SU-DHL-6 (cell line): ENCODE data around the gene DPYSL5.

Experiments
- H2AFZ ChIP-seq: fragments of 200-600 bp; sonication (generic); 2 replicates; pipeline ENCODE4 v1.6.1; 2014; ENCODE audit warnings: low read depth, mild to moderate bottlenecking, moderate library complexity, mixed read lengths, antibody characterized with exemption, low read length; ENCODE audit not compliant: severe bottlenecking
- H3F3A ChIP-seq: fragments of 200-600 bp; shearing (Covaris generic); 2 replicates; pipeline ENCODE4 v1.6.0; 2016; ENCODE audit warnings: antibody characterized with exemption, mild to moderate bottlenecking; ENCODE audit not compliant: insufficient read depth
- H3K27ac ChIP-seq: fragments of 200-600 bp; sonication (generic); 2 replicates; pipeline ENCODE4 v1.5.1; 2016; ENCODE audit warnings: low read depth, mild to moderate bottlenecking, low read length, moderate library complexity, mixed read lengths
- H3K27me3 ChIP-seq: fragments of 200-600 bp; sonication (generic), shearing (Covaris generic); 2 replicates; pipeline ENCODE4 v1.6.0; 2014; ENCODE audit warnings: mild to moderate bottlenecking, low read length
- H3K36me3 ChIP-seq: fragments of 200-600 bp; sonication (generic); 2 replicates; pipeline ENCODE4 v1.6.1; 2014; ENCODE audit warnings: mild to moderate bottlenecking, low read length, mixed read lengths
- H3K4me2 ChIP-seq: fragments of 300-600, 200-600 bp; shearing (Covaris generic), sonication (generic); 2 replicates; pipeline ENCODE4 v1.6.0; 2014; ENCODE audit warnings: low read length, low read depth, mild to moderate bottlenecking; ENCODE audit not compliant: poor library complexity, severe bottlenecking
- H3K4me3 ChIP-seq: fragments of 200-600 bp; sonication (generic); 2 replicates; pipeline ENCODE4 v1.5.1; 2014; ENCODE audit warnings: antibody characterized with exemption, low read length, mild to moderate bottlenecking, mixed read lengths; ENCODE audit not compliant: insufficient read depth, poor library complexity, severe bottlenecking
- H3K79me2 ChIP-seq: fragments of 200-600 bp; sonication (generic); 2 replicates; pipeline ENCODE4 v1.6.1; 2014; ENCODE audit warnings: mild to moderate bottlenecking, low read length, moderate library complexity; ENCODE audit not compliant: insufficient read depth
- H3K9ac ChIP-seq: fragments of 200-600 bp; sonication (generic); 2 replicates; pipeline ENCODE4 v1.7.0; 2014; ENCODE audit warnings: mild to moderate bottlenecking, low read length
- H3K9me2 ChIP-seq: fragments of 200-600 bp; sonication (generic); replicated peaks from 2 replicates; pipeline ENCODE4 v1.6.1; 2014; ENCODE audit warnings: low read length; ENCODE audit not compliant: insufficient read depth
- H3K9me3 ChIP-seq: fragments of 200-600 bp; sonication (generic); 2 replicates; pipeline ENCODE4 v1.6.1; 2014; ENCODE audit warnings: low read length, mixed read lengths; ENCODE audit not compliant: insufficient read depth
- H4K20me1 ChIP-seq: fragments of 200-600 bp; sonication (generic); 2 replicates; pipeline ENCODE4 v1.6.1; 2014; ENCODE audit warnings: low read depth, mild to moderate bottlenecking, antibody characterized with exemption, low read length, moderate library complexity, mixed read lengths
- CTCF ChIP-seq: fragments of 200-600 bp; sonication (generic); IDR thresholded peaks from one replicate; pipeline ENCODE4 v1.5.1; 2017; ENCODE audit warnings: antibody characterized with exemption, mild to moderate bottlenecking, low read length, moderate library complexity; ENCODE audit not compliant: insufficient read depth, poor library complexity, severe bottlenecking
- EZH2phosphoT487 ChIP-seq: fragments of 200-600 bp; sonication (generic), shearing (Covaris generic); conservative IDR thresholded peaks from 2 replicates; pipeline ENCODE4 v1.6.1; 2018; ENCODE audit warnings: mild to moderate bottlenecking, antibody characterized with exemption, low read length, moderate library complexity, mixed read lengths

Gene DPYSL5

GRCh38 chr2:26860211-26860850 lies 12.4 kb downstream of the DPYSL5 start:
- H3K9me3 ChIP-seq, result no peaks in the 10 kb centered on the region
- no peaks in the 10 kb centered on the region for H3K79me2 ChIP-seq
- H4K20me1 ChIP-seq, result no peaks in the 10 kb centered on the region
- no peaks in the 10 kb centered on the region for H3K27me3 ChIP-seq
- no peaks in the 10 kb centered on the region for H3F3A ChIP-seq
- H3K9me2 ChIP-seq, result no peaks in the 10 kb centered on the region
- H3K4me3 ChIP-seq, result no peak overlapping the region
- H3K4me2 ChIP-seq, result no peak overlapping the region
- no peaks in the 10 kb centered on the region for H3K36me3 ChIP-seq
- TF ChIP-seq EZH2phosphoT487 (no peak), CTCF (no peak)
- no peak overlapping the region for H2AFZ ChIP-seq
- no peak overlapping the region for H3K27ac ChIP-seq
- no peak overlapping the region for H3K9ac ChIP-seq

GRCh38 chr2:26861610-26862224 lies 13.8 kb downstream of the DPYSL5 start:
- H3K79me2 ChIP-seq, result no peaks in the 10 kb centered on the region
- no peak overlapping the region for H2AFZ ChIP-seq
- no peaks in the 10 kb centered on the region for H3K36me3 ChIP-seq
- H4K20me1 ChIP-seq, result no peaks in the 10 kb centered on the region
- H3K27ac ChIP-seq, result no peak overlapping the region
- H3K9me2 ChIP-seq, result no peaks in the 10 kb centered on the region
- no peaks in the 10 kb centered on the region for H3F3A ChIP-seq
- no peak for TF ChIP-seq EZH2phosphoT487
- no peak for TF ChIP-seq CTCF
- no peak overlapping the region for H3K9ac ChIP-seq
- H3K9me3 ChIP-seq, result no peaks in the 10 kb centered on the region
- no peak overlapping the region for H3K4me2 ChIP-seq
- no peaks in the 10 kb centered on the region for H3K27me3 ChIP-seq
- H3K4me3 ChIP-seq, result no peak overlapping the region

GRCh38 chr2:26864226-26864625 lies 16.3 kb downstream of the DPYSL5 start:
- H4K20me1 ChIP-seq, result no peaks in the 10 kb centered on the region
- H3K9me3 ChIP-seq, result no peaks in the 10 kb centered on the region
- H2AFZ ChIP-seq, result no peak overlapping the region
- no peak overlapping the region for H3K4me3 ChIP-seq
- H3F3A ChIP-seq, result no peaks in the 10 kb centered on the region
- H3K36me3 ChIP-seq, result no peaks in the 10 kb centered on the region
- no peak overlapping the region for H3K27ac ChIP-seq
- H3K9me2 ChIP-seq, result no peaks in the 10 kb centered on the region
- H3K79me2 ChIP-seq, result no peaks in the 10 kb centered on the region
- H3K27me3 ChIP-seq, result no peaks in the 10 kb centered on the region
- no peak overlapping the region for H3K9ac ChIP-seq
- no peak overlapping the region for H3K4me2 ChIP-seq
- TF ChIP-seq EZH2phosphoT487 (no peak), CTCF (no peak)
